NCI-H2171 (cell line): ENCODE measurements around the gene CD19.
"Not testable (repeated sequence)": the region's sequence is repeated elsewhere in the genome, so short reads cannot be mapped to it uniquely, and the experiment has no call there.

ENCODE experiments used
- DNase-seq: peaks from one replicate; lab custom pipeline; 2025; lab: John Stamatoyannopoulos, UW

CD19 gene

GRCh38 chr16:28931801-28932225 lies at the start of gene CD19:
TSS of gene CD19 (plus strand) at chr16:28931971. CDS start at chr16:28932001, 30 bp downstream.
- no peak for DNase-seq

- no peak for DNase-seq
These were observed 49.1 kb upstream of the CD19 start for GRCh38 chr16:28882551-28883160.

- DNase-seq = no peak
These were observed 48.4 kb upstream of the CD19 start for GRCh38 chr16:28883221-28883996.

GRCh38 chr16:28884045-28884444 lies 47.7 kb upstream of the CD19 start:
- DNase-seq = no peak

- no peak for DNase-seq
These were observed 44.8 kb upstream of the CD19 start for GRCh38 chr16:28886945-28887344.

- not testable (repeated sequence) for DNase-seq
These were observed 41.4 kb upstream of the CD19 start for GRCh38 chr16:28890355-28890754.

- no peak for DNase-seq
These were observed 39.5 kb upstream of the CD19 start for GRCh38 chr16:28891964-28892890.

GRCh38 chr16:28893291-28893690 lies 38.5 kb upstream of the CD19 start:
- no peak for DNase-seq

GRCh38 chr16:28895609-28896008 lies 36.2 kb upstream of the CD19 start:
- no peak for DNase-seq

- no peak for DNase-seq
These were observed 33.9 kb upstream of the CD19 start for GRCh38 chr16:28897826-28898225.

- DNase-seq = no peak
These were observed 33.5 kb upstream of the CD19 start for GRCh38 chr16:28898266-28898665.

- no peak for DNase-seq
These were observed 32.8 kb upstream of the CD19 start for GRCh38 chr16:28898942-28899341.

GRCh38 chr16:28899882-28900590 lies 31.7 kb upstream of the CD19 start:
- no peak for DNase-seq

- no peak for DNase-seq
These were observed 31.2 kb upstream of the CD19 start for GRCh38 chr16:28900601-28901000.

- no peak for DNase-seq
These were observed 29.9 kb upstream of the CD19 start for GRCh38 chr16:28901862-28902261.

GRCh38 chr16:28902909-28903308 lies 28.9 kb upstream of the CD19 start:
- DNase-seq = no peak

- DNase-seq = no peak
These were observed 28.3 kb upstream of the CD19 start for GRCh38 chr16:28903344-28904042.

GRCh38 chr16:28904363-28904762 lies 27.4 kb upstream of the CD19 start:
- DNase-seq = no peak

- DNase-seq = no peak
These were observed 26.9 kb upstream of the CD19 start for GRCh38 chr16:28904828-28905227.

GRCh38 chr16:28905229-28905754 lies 26.5 kb upstream of the CD19 start:
- DNase-seq = no peak

GRCh38 chr16:28905800-28906372 lies 25.9 kb upstream of the CD19 start:
- no peak for DNase-seq
